ENCODE measurements around the gene HAGHL. TPM values are rescaled to one million over a fixed set of nuclear protein-coding genes. Genes with fewer than 3 reads are reported as not detected.

HAGHL gene
- total and polyA plus RNA-seq, 3 donors from 2014 or later: 7.2 to 13.7 (median 9.9) TPM

- intact Hi-C loops (cut with DNase I; ENCODE audit: low total_unique reads): no loop called here
- TF ChIP-seq POLR2A (IDR thresholded peaks at IDR 0.05) (no peak), CTCF (IDR thresholded peaks at IDR 0.05) (no peak)
- 88 to 93% methylated on average over 5 to 9 of the region's 9 CpGs for WGBS, 2 donors
- Histone ChIP-seq H3K4me3 (no peak overlapping the region), H3K27me3 (no peaks in the 10 kb centered on the region), H3K9me3 (no peaks in the 10 kb centered on the region), H3K4me1 (peaks cover 30% of the 10 kb centered on the region), H3K27ac (no peak overlapping the region), H3K36me3 (ENCODE audit: low read depth, missing control alignments) (no peaks in the 10 kb centered on the region)
- DNase-seq: no peak
These were observed 8.5 kb upstream of the HAGHL start for GRCh38 chr16:718389-718788.

- Histone ChIP-seq H3K9me3 (no peaks in the 10 kb centered on the region), H3K4me1 (peaks cover 30% of the 10 kb centered on the region), H3K36me3 (ENCODE audit: low read depth, missing control alignments) (no peaks in the 10 kb centered on the region), H3K27ac (no peak overlapping the region), H3K27me3 (no peaks in the 10 kb centered on the region), H3K4me3 (no peak overlapping the region)
- intact Hi-C loops (cut with DNase I; ENCODE audit: low total_unique reads): no loop called here
- no peak for DNase-seq
- TF ChIP-seq POLR2A (IDR thresholded peaks at IDR 0.05): no peak
- no peak for TF ChIP-seq CTCF (IDR thresholded peaks at IDR 0.05)
- 88 to 94% methylated on average over 6 of the region's 6 CpGs for WGBS, 2 donors
These were observed 8.0 kb upstream of the HAGHL start for GRCh38 chr16:718922-719321.

- Histone ChIP-seq H3K27me3 (no peaks in the 10 kb centered on the region), H3K36me3 (ENCODE audit: low read depth, missing control alignments) (no peaks in the 10 kb centered on the region), H3K4me3 (peak overlapping the region in 1 of 2 donors; percentile 69), H3K4me1 (peaks cover 23% of the 10 kb centered on the region), H3K9me3 (no peaks in the 10 kb centered on the region), H3K27ac (peak overlapping the region in 1 of 2 donors; percentile 65)
- WGBS, 2 donors: 6 to 7% methylated on average over 7 to 16 of the region's 16 CpGs
- TF ChIP-seq POLR2A (IDR thresholded peaks at IDR 0.05) (no peak), CTCF (IDR thresholded peaks at IDR 0.05) (no peak)
- no peak for DNase-seq
- intact Hi-C loops (cut with DNase I; ENCODE audit: low total_unique reads): no loop called here
These were observed 7.0 kb upstream of the HAGHL start for GRCh38 chr16:719815-720446.

GRCh38 chr16:720447-720989, 6.4 kb upstream of the HAGHL start:
- intact Hi-C loops (cut with DNase I; ENCODE audit: low total_unique reads): no loop called here
- Histone ChIP-seq H3K9me3 (no peaks in the 10 kb centered on the region), H3K27me3 (no peaks in the 10 kb centered on the region), H3K4me1 (peaks cover 23% of the 10 kb centered on the region), H3K36me3 (ENCODE audit: low read depth, missing control alignments) (no peaks in the 10 kb centered on the region), H3K27ac (peak overlapping the region; percentile 65 to 72), H3K4me3 (peak overlapping the region; percentile 69)
- DNase-seq: peak; percentile 57
- WGBS, 2 donors: 0 to 1% methylated on average over 2 to 22 of the region's 38 CpGs
- TF ChIP-seq CTCF (IDR thresholded peaks at IDR 0.05): no peak
- no peak for TF ChIP-seq POLR2A (IDR thresholded peaks at IDR 0.05)
